ENCODE data around the gene CROCC. TPM values are rescaled to one million over a fixed set of nuclear protein-coding genes. Genes with fewer than 3 reads are reported as not detected.

Gene CROCC
- polyA plus RNA-seq, 2 of the 4 experiments (the other 2 are of a cell fraction) = 4.4 to 10.6 TPM

DNA sequence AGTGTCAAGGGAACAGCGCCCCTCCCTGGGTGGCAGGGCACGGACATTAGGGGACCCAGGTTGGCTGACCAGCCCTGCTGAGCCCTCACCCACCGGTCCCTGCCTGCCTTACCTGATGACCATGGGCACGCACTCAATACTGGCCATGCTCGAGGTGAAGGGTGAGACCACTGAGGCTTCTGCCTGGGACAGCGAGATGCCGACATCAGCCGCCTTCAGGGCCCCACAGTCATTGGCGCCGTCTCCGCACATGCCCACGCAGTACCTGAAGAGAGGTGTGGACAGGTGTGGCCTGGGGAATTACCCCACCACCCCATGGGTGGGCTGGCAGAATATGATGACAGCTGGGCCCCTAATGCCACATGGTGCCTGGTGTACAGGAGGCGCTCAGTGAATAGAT lies 66.5 kb downstream of the CROCC start:
- no peak overlapping the region for H3K27ac ChIP-seq
- no peaks in the 10 kb centered on the region for H3K9me3 ChIP-seq
- ChIA-PET POLR2A (no interaction called here), CTCF (interaction anchor here (1.0 to 3.1 kb wide), 7 partner anchors 14 to 36 kb away, joined by 3 to 12 read pairs (median 4); no protein-coding TSS in a partner anchor)
- DNase-seq (ENCODE audit: low read depth in 1 of 2, low spot score in 1 of 2) (no peak), FAIRE-seq (no peak), ATAC-seq (no peak)
- no peak for TF ChIP-seq CHD4 (IDR thresholded peaks at IDR 0.05; ENCODE audit: borderline replicate concordance)
- no peak for TF ChIP-seq HOXA7 (CRISPR knock-in tag; IDR thresholded peaks at IDR 0.05)
- TF ChIP-seq, protein P1, sequence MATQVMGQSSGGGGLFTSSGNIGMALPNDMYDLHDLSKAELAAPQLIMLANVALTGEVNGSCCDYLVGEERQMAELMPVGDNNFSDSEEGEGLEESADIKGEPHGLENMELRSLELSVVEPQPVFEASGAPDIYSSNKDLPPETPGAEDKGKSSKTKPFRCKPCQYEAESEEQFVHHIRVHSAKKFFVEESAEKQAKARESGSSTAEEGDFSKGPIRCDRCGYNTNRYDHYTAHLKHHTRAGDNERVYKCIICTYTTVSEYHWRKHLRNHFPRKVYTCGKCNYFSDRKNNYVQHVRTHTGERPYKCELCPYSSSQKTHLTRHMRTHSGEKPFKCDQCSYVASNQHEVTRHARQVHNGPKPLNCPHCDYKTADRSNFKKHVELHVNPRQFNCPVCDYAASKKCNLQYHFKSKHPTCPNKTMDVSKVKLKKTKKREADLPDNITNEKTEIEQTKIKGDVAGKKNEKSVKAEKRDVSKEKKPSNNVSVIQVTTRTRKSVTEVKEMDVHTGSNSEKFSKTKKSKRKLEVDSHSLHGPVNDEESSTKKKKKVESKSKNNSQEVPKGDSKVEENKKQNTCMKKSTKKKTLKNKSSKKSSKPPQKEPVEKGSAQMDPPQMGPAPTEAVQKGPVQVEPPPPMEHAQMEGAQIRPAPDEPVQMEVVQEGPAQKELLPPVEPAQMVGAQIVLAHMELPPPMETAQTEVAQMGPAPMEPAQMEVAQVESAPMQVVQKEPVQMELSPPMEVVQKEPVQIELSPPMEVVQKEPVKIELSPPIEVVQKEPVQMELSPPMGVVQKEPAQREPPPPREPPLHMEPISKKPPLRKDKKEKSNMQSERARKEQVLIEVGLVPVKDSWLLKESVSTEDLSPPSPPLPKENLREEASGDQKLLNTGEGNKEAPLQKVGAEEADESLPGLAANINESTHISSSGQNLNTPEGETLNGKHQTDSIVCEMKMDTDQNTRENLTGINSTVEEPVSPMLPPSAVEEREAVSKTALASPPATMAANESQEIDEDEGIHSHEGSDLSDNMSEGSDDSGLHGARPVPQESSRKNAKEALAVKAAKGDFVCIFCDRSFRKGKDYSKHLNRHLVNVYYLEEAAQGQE (IDR thresholded peaks at IDR 0.05) = no peak
- TF ChIP-seq, protein P2, sequence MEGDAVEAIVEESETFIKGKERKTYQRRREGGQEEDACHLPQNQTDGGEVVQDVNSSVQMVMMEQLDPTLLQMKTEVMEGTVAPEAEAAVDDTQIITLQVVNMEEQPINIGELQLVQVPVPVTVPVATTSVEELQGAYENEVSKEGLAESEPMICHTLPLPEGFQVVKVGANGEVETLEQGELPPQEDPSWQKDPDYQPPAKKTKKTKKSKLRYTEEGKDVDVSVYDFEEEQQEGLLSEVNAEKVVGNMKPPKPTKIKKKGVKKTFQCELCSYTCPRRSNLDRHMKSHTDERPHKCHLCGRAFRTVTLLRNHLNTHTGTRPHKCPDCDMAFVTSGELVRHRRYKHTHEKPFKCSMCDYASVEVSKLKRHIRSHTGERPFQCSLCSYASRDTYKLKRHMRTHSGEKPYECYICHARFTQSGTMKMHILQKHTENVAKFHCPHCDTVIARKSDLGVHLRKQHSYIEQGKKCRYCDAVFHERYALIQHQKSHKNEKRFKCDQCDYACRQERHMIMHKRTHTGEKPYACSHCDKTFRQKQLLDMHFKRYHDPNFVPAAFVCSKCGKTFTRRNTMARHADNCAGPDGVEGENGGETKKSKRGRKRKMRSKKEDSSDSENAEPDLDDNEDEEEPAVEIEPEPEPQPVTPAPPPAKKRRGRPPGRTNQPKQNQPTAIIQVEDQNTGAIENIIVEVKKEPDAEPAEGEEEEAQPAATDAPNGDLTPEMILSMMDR (IDR thresholded peaks at IDR 0.05) = no peak
- TF ChIP-seq CHD2 (IDR thresholded peaks at IDR 0.05; ENCODE audit: low read length, partially characterized antibody) = no peak
- no peak for TF ChIP-seq FOSB (CRISPR knock-in tag; IDR thresholded peaks at IDR 0.05)
- TF ChIP-seq RFX5 (IDR thresholded peaks at IDR 0.05) = no peak
- TF ChIP-seq MAFK (IDR thresholded peaks at IDR 0.05; ENCODE audit: partially characterized antibody) = no peak
- TF ChIP-seq RAD21 (conservative IDR thresholded peaks at IDR 0.05 in 1 of 2, IDR thresholded peaks at IDR 0.05 in 1 of 2) = no peak
- TF ChIP-seq TFCP2L1 (CRISPR knock-in tag; IDR thresholded peaks at IDR 0.05) = no peak
- TF ChIP-seq ZC3H11A (IDR thresholded peaks at IDR 0.05) = no peak
- no peak for TF ChIP-seq POLR2AphosphoS2 (conservative IDR thresholded peaks at IDR 0.05; ENCODE audit: low read length)
- TF ChIP-seq, protein P3, sequence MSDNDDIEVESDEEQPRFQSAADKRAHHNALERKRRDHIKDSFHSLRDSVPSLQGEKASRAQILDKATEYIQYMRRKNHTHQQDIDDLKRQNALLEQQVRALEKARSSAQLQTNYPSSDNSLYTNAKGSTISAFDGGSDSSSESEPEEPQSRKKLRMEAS (IDR thresholded peaks at IDR 0.05) = no peak
- TF ChIP-seq PHF8 (IDR thresholded peaks at IDR 0.05; ENCODE audit: borderline replicate concordance, low read depth) = no peak
- no peak for TF ChIP-seq NPAS2 (CRISPR knock-in tag; IDR thresholded peaks at IDR 0.05; ENCODE audit: borderline replicate concordance)
- TF ChIP-seq KDM5A (IDR thresholded peaks at IDR 0.05) = no peak
- TF ChIP-seq HDAC2 (IDR thresholded peaks at IDR 0.05) = no peak
- TF ChIP-seq BHLHE40 (IDR thresholded peaks at IDR 0.05; ENCODE audit: low read depth, low read length) = no peak
- TF ChIP-seq HEYL (CRISPR knock-in tag; IDR thresholded peaks at IDR 0.05) = no peak
- H3K4me1 ChIP-seq = peaks cover 4% of the 10 kb centered on the region; the same call in 1 of the 3 replicates
- 78% methylated on average over 1 of the region's 13 CpGs for WGBS (ENCODE audit: missing lambda C conversion rate)
- H3K4me2 ChIP-seq = no peak overlapping the region
- no peak overlapping the region for H3K4me3 ChIP-seq

DNA sequence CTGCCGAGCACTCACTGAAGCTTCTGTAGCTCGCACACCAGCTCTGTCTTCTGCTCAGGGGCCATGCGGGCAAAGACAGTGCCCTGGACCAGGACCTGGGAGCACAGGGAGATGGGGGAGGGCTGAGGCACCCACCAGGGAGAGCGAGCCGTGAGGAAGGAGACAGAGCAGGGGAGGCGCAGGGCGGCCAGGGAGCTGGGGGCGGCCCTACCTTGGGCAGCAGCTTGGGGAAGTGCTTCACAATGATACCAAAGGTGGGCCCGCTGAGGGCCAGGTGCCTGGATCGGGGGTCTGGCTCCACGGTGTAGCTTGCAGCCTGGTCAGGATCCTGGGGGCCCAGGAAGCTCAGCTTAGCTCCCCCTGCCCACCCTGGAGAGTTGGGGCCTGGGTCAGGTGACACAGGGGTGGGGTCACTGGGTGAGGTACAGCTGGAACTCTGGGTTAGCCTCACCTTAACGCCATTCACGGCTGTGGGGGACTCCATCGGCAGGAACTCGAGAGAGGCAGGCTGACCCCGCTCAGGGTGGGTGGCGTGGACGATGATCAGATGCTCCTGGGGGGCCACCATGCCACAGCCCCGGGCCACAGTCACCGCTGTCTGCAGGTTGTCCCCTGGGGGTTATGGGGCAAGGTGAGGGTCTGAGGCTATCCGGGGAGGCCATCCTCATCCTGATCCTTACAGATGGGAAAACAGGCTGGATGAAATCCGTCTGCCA lies 68.1 kb downstream of the CROCC start:
- H3K4me2 ChIP-seq = no peak overlapping the region
- H3K4me1 ChIP-seq = peaks cover 3% of the 10 kb centered on the region; the same call in 1 of the 3 replicates
- no peak for DNase-seq (ENCODE audit: low read depth in 1 of 2, low spot score in 1 of 2)
- CTCF ChIA-PET = interaction anchor here (0.9 to 1.4 kb wide), 4 partner anchors 12 to 38 kb away, joined by 3 to 4 read pairs (median 4); no protein-coding TSS in a partner anchor
- H3K27ac ChIP-seq = no peak overlapping the region
- no peak for FAIRE-seq
- POLR2A ChIA-PET = no interaction called here
- no peak overlapping the region for H3K4me3 ChIP-seq
- ATAC-seq = no peak
- WGBS (ENCODE audit: missing lambda C conversion rate) = 94% methylated on average over 19 of the region's 22 CpGs
- no peaks in the 10 kb centered on the region for H3K9me3 ChIP-seq
- TF ChIP-seq, protein P1 (IDR thresholded peaks at IDR 0.05) = no peak
- no peak for TF ChIP-seq JUN (IDR thresholded peaks at IDR 0.05)
- TF ChIP-seq, protein P3 (IDR thresholded peaks at IDR 0.05) = no peak
- no peak for TF ChIP-seq MAZ (IDR thresholded peaks at IDR 0.05; ENCODE audit: borderline replicate concordance, low read depth, low read length)
- no peak for TF ChIP-seq HOXB5 (CRISPR knock-in tag; IDR thresholded peaks at IDR 0.05)
- TF ChIP-seq, protein P4, sequence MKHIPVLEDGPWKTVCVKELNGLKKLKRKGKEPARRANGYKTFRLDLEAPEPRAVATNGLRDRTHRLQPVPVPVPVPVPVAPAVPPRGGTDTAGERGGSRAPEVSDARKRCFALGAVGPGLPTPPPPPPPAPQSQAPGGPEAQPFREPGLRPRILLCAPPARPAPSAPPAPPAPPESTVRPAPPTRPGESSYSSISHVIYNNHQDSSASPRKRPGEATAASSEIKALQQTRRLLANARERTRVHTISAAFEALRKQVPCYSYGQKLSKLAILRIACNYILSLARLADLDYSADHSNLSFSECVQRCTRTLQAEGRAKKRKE (CRISPR knock-in tag; IDR thresholded peaks at IDR 0.05; ENCODE audit: low read depth) = no peak
- TF ChIP-seq HEYL (CRISPR knock-in tag; IDR thresholded peaks at IDR 0.05) = no peak
- TF ChIP-seq, protein P5, sequence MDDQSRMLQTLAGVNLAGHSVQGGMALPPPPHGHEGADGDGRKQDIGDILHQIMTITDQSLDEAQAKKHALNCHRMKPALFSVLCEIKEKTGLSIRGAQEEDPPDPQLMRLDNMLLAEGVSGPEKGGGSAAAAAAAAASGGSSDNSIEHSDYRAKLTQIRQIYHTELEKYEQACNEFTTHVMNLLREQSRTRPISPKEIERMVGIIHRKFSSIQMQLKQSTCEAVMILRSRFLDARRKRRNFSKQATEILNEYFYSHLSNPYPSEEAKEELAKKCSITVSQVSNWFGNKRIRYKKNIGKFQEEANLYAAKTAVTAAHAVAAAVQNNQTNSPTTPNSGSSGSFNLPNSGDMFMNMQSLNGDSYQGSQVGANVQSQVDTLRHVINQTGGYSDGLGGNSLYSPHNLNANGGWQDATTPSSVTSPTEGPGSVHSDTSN (IDR thresholded peaks at IDR 0.05) = no peak
- TF ChIP-seq GATA3 (IDR thresholded peaks at IDR 0.05; ENCODE audit: borderline replicate concordance) = no peak
